ENCODE data around the gene ATP2B1.

Gene ATP2B1

DNA sequence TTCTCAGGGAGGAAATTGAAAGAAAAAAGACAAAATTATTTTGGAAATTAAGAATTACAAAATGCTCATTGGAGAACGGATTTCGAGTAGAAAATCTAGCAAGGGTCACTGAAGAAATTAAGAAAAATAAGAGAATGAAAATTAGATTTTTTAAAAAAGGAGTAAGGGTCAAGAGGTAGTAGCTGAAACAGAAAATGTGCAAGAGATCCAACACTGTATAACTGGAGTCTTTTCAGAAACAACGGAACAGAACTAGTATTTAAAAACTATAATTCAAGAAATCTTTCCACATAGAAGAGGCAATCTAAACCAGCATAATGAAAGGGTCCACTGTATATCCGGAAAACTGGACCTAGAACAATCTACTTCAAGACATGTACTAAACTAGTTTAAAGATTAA lies 28.2 kb downstream of the ATP2B1 start:
- Histone ChIP-seq H3K27ac (ENCODE audit: low read depth in 2 of 2, low read length in 2 of 2) (no peak overlapping the region), H3K27me3 (ENCODE audit: control insufficient read depth in 2 of 2, insufficient read depth in 2 of 2, low read length in 2 of 2) (no peaks in the 10 kb centered on the region), H3K4me1 (ENCODE audit: control insufficient read depth in 2 of 2, insufficient read depth in 2 of 2, low read length in 2 of 2) (peaks cover 0 to 3% of the 10 kb centered on the region in 2 donors), H3K4me3 (ENCODE audit: low read length in 2 of 2) (no peak overlapping the region), H3K9ac (ENCODE audit: low read depth in 1 of 2, low read length in 2 of 2) (no peak overlapping the region), H3K9me3 (ENCODE audit: control insufficient read depth in 2 of 2, low read length in 2 of 2) (no peaks in the 10 kb centered on the region), H3K36me3 (ENCODE audit: control insufficient read depth in 2 of 2, insufficient read depth in 2 of 2, low read length in 2 of 2) (no peaks in the 10 kb centered on the region)

DNA sequence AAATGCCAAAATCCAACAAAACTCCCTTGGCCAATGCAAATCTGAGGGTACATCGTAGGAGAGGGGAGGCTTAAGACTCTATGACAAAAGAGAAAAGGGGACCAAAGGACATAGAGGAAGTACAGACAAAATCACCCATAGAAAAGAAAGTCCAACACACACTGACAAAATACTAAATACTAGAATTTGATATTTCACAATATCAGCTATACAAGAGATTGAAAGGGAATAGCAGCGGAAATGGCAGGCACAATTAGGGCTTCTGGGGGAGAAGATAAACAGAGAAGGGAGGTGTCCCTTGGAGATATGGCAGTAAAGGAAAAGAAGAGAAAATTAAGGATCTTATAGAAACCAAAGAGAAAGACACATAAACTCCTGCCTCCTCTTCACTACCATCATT lies 29.0 kb downstream of the ATP2B1 start:
- Histone ChIP-seq H3K4me3 (ENCODE audit: low read length in 2 of 2) (no peak overlapping the region), H3K4me1 (ENCODE audit: control insufficient read depth in 2 of 2, insufficient read depth in 2 of 2, low read length in 2 of 2) (peaks cover 0 to 3% of the 10 kb centered on the region in 2 donors), H3K27me3 (ENCODE audit: control insufficient read depth in 2 of 2, insufficient read depth in 2 of 2, low read length in 2 of 2) (no peaks in the 10 kb centered on the region), H3K9me3 (ENCODE audit: control insufficient read depth in 2 of 2, low read length in 2 of 2) (no peaks in the 10 kb centered on the region), H3K36me3 (ENCODE audit: control insufficient read depth in 2 of 2, insufficient read depth in 2 of 2, low read length in 2 of 2) (no peaks in the 10 kb centered on the region), H3K27ac (ENCODE audit: low read depth in 2 of 2, low read length in 2 of 2) (no peak overlapping the region), H3K9ac (ENCODE audit: low read depth in 1 of 2, low read length in 2 of 2) (no peak overlapping the region)

DNA sequence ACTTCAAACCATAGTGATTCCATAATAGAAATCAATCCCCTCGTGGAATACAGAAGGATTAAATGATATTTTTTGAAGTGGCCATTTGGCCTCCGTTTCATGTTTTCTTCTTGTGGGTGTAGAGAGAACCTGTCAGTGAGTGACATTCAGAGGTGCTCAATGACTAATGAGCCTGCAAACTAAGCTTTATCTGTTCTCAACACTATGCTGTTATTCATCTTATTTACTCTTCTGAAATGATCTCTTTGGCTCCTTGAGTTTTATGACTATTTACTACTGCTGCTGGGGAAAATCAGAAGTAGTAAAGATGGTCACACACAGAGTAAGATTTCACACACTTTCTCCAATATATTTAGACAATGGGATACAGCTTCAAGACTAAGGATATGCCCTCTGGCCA lies 30.4 kb downstream of the ATP2B1 start:
- H3K9ac ChIP-seq (ENCODE audit: low read depth in 1 of 2, low read length in 2 of 2), result no peak overlapping the region
- no peak overlapping the region for H3K27ac ChIP-seq (ENCODE audit: low read depth in 2 of 2, low read length in 2 of 2)
- H3K36me3 ChIP-seq (ENCODE audit: control insufficient read depth in 2 of 2, insufficient read depth in 2 of 2, low read length in 2 of 2), result no peaks in the 10 kb centered on the region
- H3K27me3 ChIP-seq (ENCODE audit: control insufficient read depth in 2 of 2, insufficient read depth in 2 of 2, low read length in 2 of 2), result no peaks in the 10 kb centered on the region
- peaks cover 0 to 3% of the 10 kb centered on the region in 2 donors for H3K4me1 ChIP-seq (ENCODE audit: control insufficient read depth in 2 of 2, insufficient read depth in 2 of 2, low read length in 2 of 2)
- H3K4me3 ChIP-seq (ENCODE audit: low read length in 2 of 2), result no peak overlapping the region
- H3K9me3 ChIP-seq (ENCODE audit: control insufficient read depth in 2 of 2, low read length in 2 of 2), result no peaks in the 10 kb centered on the region

DNA sequence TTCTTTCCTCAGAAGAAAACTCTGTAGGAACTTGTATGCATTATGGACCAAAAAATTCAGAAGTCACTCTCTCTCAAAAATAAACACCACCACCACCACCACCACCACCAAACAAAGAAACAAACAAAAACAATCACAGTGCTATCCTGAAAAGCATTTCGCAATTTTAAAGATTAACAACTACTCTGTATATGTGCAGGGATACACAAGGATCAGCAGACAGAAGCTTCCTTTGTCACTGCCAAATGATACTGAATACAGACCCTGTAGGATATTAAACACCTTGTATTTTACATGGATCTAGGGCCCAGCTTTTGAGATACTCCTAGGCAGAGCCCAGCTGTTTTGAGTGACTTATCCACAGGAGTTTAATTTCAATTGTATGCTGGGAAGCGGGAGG lies 31.7 kb downstream of the ATP2B1 start:
- Histone ChIP-seq H3K36me3 (ENCODE audit: control insufficient read depth in 2 of 2, insufficient read depth in 2 of 2, low read length in 2 of 2) (no peaks in the 10 kb centered on the region), H3K9me3 (ENCODE audit: control insufficient read depth in 2 of 2, low read length in 2 of 2) (no peaks in the 10 kb centered on the region), H3K27ac (ENCODE audit: low read depth in 2 of 2, low read length in 2 of 2) (no peak overlapping the region), H3K27me3 (ENCODE audit: control insufficient read depth in 2 of 2, insufficient read depth in 2 of 2, low read length in 2 of 2) (no peaks in the 10 kb centered on the region), H3K9ac (ENCODE audit: low read depth in 1 of 2, low read length in 2 of 2) (no peak overlapping the region), H3K4me1 (ENCODE audit: control insufficient read depth in 2 of 2, insufficient read depth in 2 of 2, low read length in 2 of 2) (peaks cover 0 to 3% of the 10 kb centered on the region in 2 donors), H3K4me3 (ENCODE audit: low read length in 2 of 2) (no peak overlapping the region)

DNA sequence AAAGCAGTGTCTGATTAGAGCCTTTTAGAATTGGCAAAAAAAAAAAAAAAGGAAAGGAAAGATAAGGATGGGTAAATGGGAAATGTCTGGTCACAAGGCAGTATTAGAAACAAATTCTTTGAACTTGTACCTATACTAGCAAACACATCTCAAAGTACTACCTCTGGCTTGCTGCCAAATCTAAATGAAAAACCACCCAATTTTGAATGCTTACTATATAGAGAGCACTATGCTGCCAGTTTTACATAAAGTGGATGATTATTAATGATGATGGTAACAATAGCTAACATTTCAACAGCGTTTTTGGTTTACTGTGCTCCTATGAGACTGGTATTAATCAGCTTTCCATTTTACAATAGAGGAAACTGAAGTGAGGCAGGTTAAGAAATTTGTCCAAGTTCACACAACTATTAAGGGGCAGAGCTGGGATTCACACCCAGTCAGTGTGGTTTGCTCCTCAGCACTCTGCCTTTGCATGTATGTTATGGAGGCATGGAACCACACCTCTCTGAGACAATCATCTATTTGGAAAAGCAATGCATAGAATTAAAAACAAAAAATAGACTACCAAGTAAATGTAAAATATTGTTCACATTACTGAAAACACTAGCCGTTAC lies 34.2 kb downstream of the ATP2B1 start:
- Histone ChIP-seq H3K9ac (ENCODE audit: low read depth in 1 of 2, low read length in 2 of 2) (no peak overlapping the region), H3K4me3 (ENCODE audit: low read length in 2 of 2) (no peak overlapping the region), H3K9me3 (ENCODE audit: control insufficient read depth in 2 of 2, low read length in 2 of 2) (no peaks in the 10 kb centered on the region), H3K27ac (ENCODE audit: low read depth in 2 of 2, low read length in 2 of 2) (no peak overlapping the region), H3K4me1 (ENCODE audit: control insufficient read depth in 2 of 2, insufficient read depth in 2 of 2, low read length in 2 of 2) (peaks cover 0 to 3% of the 10 kb centered on the region in 2 donors), H3K27me3 (ENCODE audit: control insufficient read depth in 2 of 2, insufficient read depth in 2 of 2, low read length in 2 of 2) (no peaks in the 10 kb centered on the region), H3K36me3 (ENCODE audit: control insufficient read depth in 2 of 2, insufficient read depth in 2 of 2, low read length in 2 of 2) (no peaks in the 10 kb centered on the region)

DNA sequence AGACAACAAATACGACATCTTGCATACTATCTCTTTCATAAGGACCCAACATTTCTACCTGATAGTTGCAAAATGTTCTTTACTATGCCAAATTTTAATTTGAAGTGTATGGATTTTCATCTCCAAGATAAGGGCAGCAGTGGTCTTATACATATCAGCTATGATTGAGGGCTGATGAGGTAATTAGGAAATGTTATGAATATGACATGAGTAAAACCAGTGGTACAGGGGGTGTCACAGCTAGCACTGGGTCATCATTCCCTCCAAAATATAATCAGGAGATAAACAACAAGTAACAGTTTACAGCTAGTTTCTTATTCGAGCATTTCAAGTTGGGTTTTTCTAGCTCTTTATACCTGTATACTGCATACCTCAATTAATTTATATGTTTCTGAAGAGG lies 35.0 kb downstream of the ATP2B1 start:
- H3K9ac ChIP-seq (ENCODE audit: low read depth in 1 of 2, low read length in 2 of 2), result no peak overlapping the region
- H3K27ac ChIP-seq (ENCODE audit: low read depth in 2 of 2, low read length in 2 of 2), result no peak overlapping the region
- H3K9me3 ChIP-seq (ENCODE audit: control insufficient read depth in 2 of 2, low read length in 2 of 2), result no peaks in the 10 kb centered on the region
- H3K4me3 ChIP-seq (ENCODE audit: low read length in 2 of 2), result no peak overlapping the region
- H3K36me3 ChIP-seq (ENCODE audit: control insufficient read depth in 2 of 2, insufficient read depth in 2 of 2, low read length in 2 of 2), result no peaks in the 10 kb centered on the region
- peaks cover 0 to under 1% of the 10 kb centered on the region in 2 donors for H3K4me1 ChIP-seq (ENCODE audit: control insufficient read depth in 2 of 2, insufficient read depth in 2 of 2, low read length in 2 of 2)
- H3K27me3 ChIP-seq (ENCODE audit: control insufficient read depth in 2 of 2, insufficient read depth in 2 of 2, low read length in 2 of 2), result no peaks in the 10 kb centered on the region

DNA sequence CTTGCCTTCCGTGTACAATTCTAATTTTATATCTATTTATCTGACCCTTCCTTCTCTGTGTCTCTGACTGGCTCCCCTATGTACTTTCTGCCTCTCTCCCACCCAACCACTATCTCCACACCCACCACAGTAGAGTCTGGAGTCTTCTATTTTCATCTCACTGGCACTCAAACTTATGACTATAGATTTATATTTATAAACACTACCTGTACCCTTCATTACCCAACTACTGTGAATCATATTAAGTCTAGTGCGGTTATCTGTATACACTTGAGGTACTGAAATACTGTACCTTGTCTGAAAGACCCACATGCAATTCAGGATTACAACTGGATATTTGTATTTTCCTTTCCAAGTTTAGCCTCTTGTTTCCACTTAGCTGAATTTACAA lies 36.1 kb downstream of the ATP2B1 start:
- no peaks in the 10 kb centered on the region for H3K36me3 ChIP-seq (ENCODE audit: control insufficient read depth in 2 of 2, insufficient read depth in 2 of 2, low read length in 2 of 2)
- no peak overlapping the region for H3K9ac ChIP-seq (ENCODE audit: low read depth in 1 of 2, low read length in 2 of 2)
- H3K27ac ChIP-seq (ENCODE audit: low read depth in 2 of 2, low read length in 2 of 2), result no peak overlapping the region
- no peaks in the 10 kb centered on the region for H3K27me3 ChIP-seq (ENCODE audit: control insufficient read depth in 2 of 2, insufficient read depth in 2 of 2, low read length in 2 of 2)
- H3K9me3 ChIP-seq (ENCODE audit: control insufficient read depth in 2 of 2, low read length in 2 of 2), result no peaks in the 10 kb centered on the region
- no peaks in the 10 kb centered on the region for H3K4me1 ChIP-seq (ENCODE audit: control insufficient read depth in 2 of 2, insufficient read depth in 2 of 2, low read length in 2 of 2)
- H3K4me3 ChIP-seq (ENCODE audit: low read length in 2 of 2), result no peak overlapping the region

DNA sequence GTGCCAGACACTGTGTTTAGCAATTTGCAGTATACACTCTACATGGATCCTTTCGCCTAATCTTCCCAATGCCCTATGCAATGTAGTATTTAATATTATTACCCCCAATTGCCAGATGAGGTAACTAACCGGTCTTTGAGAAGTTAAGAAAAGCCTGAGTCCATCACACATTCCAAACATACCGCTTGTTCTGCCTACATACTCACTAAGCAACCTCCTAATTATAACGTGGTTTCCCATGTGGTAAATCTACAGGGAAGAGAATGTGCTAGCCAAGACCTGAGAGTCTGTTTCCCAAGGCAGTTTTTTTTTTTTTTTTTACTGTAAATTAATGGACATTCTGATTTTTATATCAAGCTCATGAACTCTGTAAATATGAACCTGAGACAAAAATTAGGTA lies 37.2 kb downstream of the ATP2B1 start:
- H3K27ac ChIP-seq (ENCODE audit: low read depth in 2 of 2, low read length in 2 of 2), result no peak overlapping the region
- H3K4me1 ChIP-seq (ENCODE audit: control insufficient read depth in 2 of 2, insufficient read depth in 2 of 2, low read length in 2 of 2), result no peaks in the 10 kb centered on the region
- no peaks in the 10 kb centered on the region for H3K9me3 ChIP-seq (ENCODE audit: control insufficient read depth in 2 of 2, low read length in 2 of 2)

DNA sequence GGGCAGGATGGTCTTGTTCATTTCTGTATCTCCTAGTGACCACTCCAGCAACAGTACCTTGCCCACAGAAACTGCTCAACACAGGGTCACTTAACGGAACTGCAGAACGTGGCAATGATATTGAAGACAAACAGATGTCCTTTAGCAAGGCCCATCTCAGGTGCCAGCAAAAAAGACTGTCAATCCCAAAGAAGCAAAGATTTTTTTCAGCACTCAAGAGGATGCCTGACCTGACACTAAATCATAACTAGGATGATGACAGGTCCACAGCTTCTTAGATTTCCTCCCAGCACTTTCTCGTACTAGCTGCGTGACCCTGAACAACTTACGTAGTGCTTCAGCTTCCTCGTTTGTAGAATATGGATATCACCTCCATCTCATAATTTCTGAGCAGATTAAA lies 39.4 kb downstream of the ATP2B1 start:
- no peak overlapping the region for H3K27ac ChIP-seq (ENCODE audit: low read depth in 2 of 2, low read length in 2 of 2)
- no peaks in the 10 kb centered on the region for H3K36me3 ChIP-seq (ENCODE audit: control insufficient read depth in 2 of 2, insufficient read depth in 2 of 2, low read length in 2 of 2)
- H3K27me3 ChIP-seq (ENCODE audit: control insufficient read depth in 2 of 2, insufficient read depth in 2 of 2, low read length in 2 of 2), result no peaks in the 10 kb centered on the region
- peaks cover 0 to under 1% of the 10 kb centered on the region in 2 donors for H3K4me1 ChIP-seq (ENCODE audit: control insufficient read depth in 2 of 2, insufficient read depth in 2 of 2, low read length in 2 of 2)
- no peak overlapping the region for H3K9ac ChIP-seq (ENCODE audit: low read depth in 1 of 2, low read length in 2 of 2)
- no peak overlapping the region for H3K4me3 ChIP-seq (ENCODE audit: low read length in 2 of 2)
- no peaks in the 10 kb centered on the region for H3K9me3 ChIP-seq (ENCODE audit: control insufficient read depth in 2 of 2, low read length in 2 of 2)

More for the DNA sequence above, 37.2 kb downstream of the ATP2B1 start:
- Histone ChIP-seq H3K4me3 (ENCODE audit: low read length in 2 of 2) (no peak overlapping the region), H3K27me3 (ENCODE audit: control insufficient read depth in 2 of 2, insufficient read depth in 2 of 2, low read length in 2 of 2) (no peaks in the 10 kb centered on the region), H3K36me3 (ENCODE audit: control insufficient read depth in 2 of 2, insufficient read depth in 2 of 2, low read length in 2 of 2) (no peaks in the 10 kb centered on the region), H3K9ac (ENCODE audit: low read depth in 1 of 2, low read length in 2 of 2) (no peak overlapping the region)

DNA sequence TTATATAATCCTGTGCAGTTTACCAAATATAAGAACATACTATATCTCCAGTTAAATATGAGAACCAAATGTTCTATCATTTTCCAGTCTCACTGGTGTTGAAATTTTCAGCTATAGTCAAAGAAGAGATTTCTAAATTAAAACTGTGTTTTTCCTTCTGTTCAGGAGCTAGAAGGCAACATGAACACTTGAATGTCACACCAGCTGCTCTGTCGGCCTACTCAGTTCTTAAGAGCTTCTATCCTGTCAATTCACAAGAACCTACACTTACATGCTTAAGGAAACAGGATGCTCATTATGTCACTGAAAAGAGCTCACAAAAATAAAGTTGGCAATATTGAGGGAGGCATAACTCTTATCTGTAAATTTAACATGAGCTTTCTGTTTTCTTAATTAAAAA lies 43.1 kb downstream of the ATP2B1 start:
- peaks cover 8 to 16% of the 10 kb centered on the region in 2 donors for H3K4me1 ChIP-seq (ENCODE audit: control insufficient read depth in 2 of 2, insufficient read depth in 2 of 2, low read length in 2 of 2)
- H3K4me3 ChIP-seq (ENCODE audit: low read length in 2 of 2), result no peak overlapping the region
- no peaks in the 10 kb centered on the region for H3K9me3 ChIP-seq (ENCODE audit: control insufficient read depth in 2 of 2, low read length in 2 of 2)
- H3K9ac ChIP-seq (ENCODE audit: low read depth in 1 of 2, low read length in 2 of 2), result no peak overlapping the region
- no peaks in the 10 kb centered on the region for H3K36me3 ChIP-seq (ENCODE audit: control insufficient read depth in 2 of 2, insufficient read depth in 2 of 2, low read length in 2 of 2)
- H3K27ac ChIP-seq (ENCODE audit: low read depth in 2 of 2, low read length in 2 of 2), result no peak overlapping the region
- H3K27me3 ChIP-seq (ENCODE audit: control insufficient read depth in 2 of 2, insufficient read depth in 2 of 2, low read length in 2 of 2), result no peaks in the 10 kb centered on the region

DNA sequence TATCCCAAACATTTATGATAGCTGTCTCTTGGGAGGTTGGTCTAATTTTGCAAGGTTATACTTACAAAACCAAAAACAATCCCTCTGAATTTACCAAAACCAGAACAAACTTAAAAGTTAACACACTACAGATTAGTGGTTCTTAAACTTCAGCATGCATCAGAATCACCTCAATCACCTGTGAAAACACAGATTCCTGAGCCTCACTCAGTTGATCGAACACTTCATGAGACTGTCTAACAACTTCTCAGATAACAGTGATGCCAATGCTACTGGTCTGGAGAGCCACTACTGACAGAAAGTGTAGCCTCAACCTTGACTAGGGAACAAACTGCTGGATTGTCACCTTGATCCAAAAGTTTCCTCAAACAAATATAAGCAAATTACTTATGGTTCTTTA lies 44.2 kb downstream of the ATP2B1 start:
- Histone ChIP-seq H3K9me3 (ENCODE audit: control insufficient read depth in 2 of 2, low read length in 2 of 2) (no peaks in the 10 kb centered on the region), H3K4me3 (ENCODE audit: low read length in 2 of 2) (no peak overlapping the region), H3K4me1 (ENCODE audit: control insufficient read depth in 2 of 2, insufficient read depth in 2 of 2, low read length in 2 of 2) (peaks cover 8 to 16% of the 10 kb centered on the region in 2 donors), H3K27me3 (ENCODE audit: control insufficient read depth in 2 of 2, insufficient read depth in 2 of 2, low read length in 2 of 2) (no peaks in the 10 kb centered on the region), H3K36me3 (ENCODE audit: control insufficient read depth in 2 of 2, insufficient read depth in 2 of 2, low read length in 2 of 2) (no peaks in the 10 kb centered on the region), H3K27ac (ENCODE audit: low read depth in 2 of 2, low read length in 2 of 2) (no peak overlapping the region), H3K9ac (ENCODE audit: low read depth in 1 of 2, low read length in 2 of 2) (no peak overlapping the region)
